Osteoblast (primary cell): ENCODE measurements around the gene WDR88. TPM values are rescaled to one million over a fixed set of nuclear protein-coding genes. Genes with fewer than 3 reads are reported as not detected.
A peak's percentile ranks its signal among the peaks of the same experiment; 100 is the strongest.
"Not testable (repeated sequence)": the region's sequence is repeated elsewhere in the genome, so short reads cannot be mapped to it uniquely, and the experiment has no call there.

Source experiments
- DNase-seq: peaks from one replicate; pipeline ENCODE4 v3.0.0; 2011; ENCODE audit warnings: low spot score, mixed read lengths; ENCODE audit not compliant: insufficient read length; ENCODE audit errors: missing footprints
- H2AFZ ChIP-seq: 2 replicates; pipeline ENCODE4 v1.6.0; 2011; ENCODE audit warnings: mild to moderate bottlenecking, low read length
- H3K27ac ChIP-seq: 2 replicates; pipeline ENCODE4 v1.5.1; 2011; ENCODE audit warnings: mild to moderate bottlenecking, low read depth, low read length, moderate library complexity
- H3K27me3 ChIP-seq: 2 replicates; pipeline ENCODE4 v1.6.0; 2012; ENCODE audit warnings: mild to moderate bottlenecking, control low read depth, inconsistent platforms, low read length, moderate library complexity; ENCODE audit not compliant: insufficient read depth
- H3K36me3 ChIP-seq: 2 replicates; pipeline ENCODE4 v1.5.1; 2011; ENCODE audit warnings: mild to moderate bottlenecking, low read length, control low read depth, moderate library complexity; ENCODE audit not compliant: insufficient read depth
- H3K4me1 ChIP-seq: 2 replicates; pipeline ENCODE4 v1.5.1; 2011; ENCODE audit warnings: mild to moderate bottlenecking, low read length, control low read depth, moderate library complexity; ENCODE audit not compliant: insufficient read depth
- H3K4me2 ChIP-seq: 2 replicates; pipeline ENCODE4 v1.6.0; 2011; ENCODE audit warnings: mild to moderate bottlenecking, low read length; ENCODE audit not compliant: insufficient read depth
- H3K4me3 ChIP-seq: fragments of 200-600 bp; sonication (generic); 3 replicates; pipeline ENCODE4 v1.5.1; 2012; ENCODE audit warnings: mild to moderate bottlenecking, low read length, inconsistent platforms; ENCODE audit not compliant: insufficient read depth
- H3K79me2 ChIP-seq: 2 replicates; pipeline ENCODE4 v1.6.0; 2012; ENCODE audit warnings: mild to moderate bottlenecking, low read length, control low read depth, inconsistent platforms; ENCODE audit not compliant: insufficient read depth
- H3K9me3 ChIP-seq: 2 replicates; pipeline ENCODE4 v1.5.1; 2011; ENCODE audit warnings: low read depth, low read length, control low read depth
- H4K20me1 ChIP-seq: 2 replicates; pipeline ENCODE4 v1.6.0; 2012; ENCODE audit warnings: mild to moderate bottlenecking, low read length, control low read depth; ENCODE audit not compliant: insufficient read depth
- total RNA-seq: library from RNA; depleted of rRNA; stranded (reverse); fragments of >200 nt; gene quantifications from 2 replicates; pipeline ENCODE4 v1.2.3, GENCODE V29; 2012
- TF ChIP-seq, protein P1 (sequence below): IDR thresholded peaks from 2 replicates; pipeline ENCODE4 v1.5.1; 2011; ENCODE audit warnings: mild to moderate bottlenecking, low read depth, low read length, moderate library complexity; ENCODE audit errors: extremely low read depth

The WDR88 gene
- total RNA-seq, 1 donor, result not detected

DNA sequence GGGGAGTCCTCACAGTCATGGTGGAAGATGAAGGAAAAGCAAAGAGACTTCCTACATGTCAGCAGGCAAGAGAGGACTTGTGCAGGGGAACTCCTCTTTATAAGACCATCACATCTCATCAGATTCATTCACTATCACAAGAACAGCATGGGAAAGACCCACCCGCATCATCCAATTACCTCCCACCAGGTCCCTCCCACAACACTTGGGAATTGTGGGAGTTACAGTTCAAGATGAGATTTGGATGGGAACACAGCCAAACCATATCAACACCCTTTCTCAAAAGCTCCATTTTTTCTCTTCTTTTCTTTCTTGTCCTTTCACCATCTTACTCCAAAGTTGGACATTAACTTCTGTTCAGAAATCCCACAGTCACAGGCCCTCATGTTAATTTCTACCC is 57.5 kb downstream of the WDR88 start:
- no peak for DNase-seq
- H3K36me3 ChIP-seq, result no peaks in the 10 kb centered on the region
- H3K4me1 ChIP-seq, result no peaks in the 10 kb centered on the region
- H3K4me3 ChIP-seq, result no peak overlapping the region
- no peak overlapping the region for H3K27ac ChIP-seq
- no peak overlapping the region for H2AFZ ChIP-seq
- no peaks in the 10 kb centered on the region for H3K9me3 ChIP-seq
- no peaks in the 10 kb centered on the region for H4K20me1 ChIP-seq
- no peaks in the 10 kb centered on the region for H3K79me2 ChIP-seq
- no peak overlapping the region for H3K4me2 ChIP-seq
- TF ChIP-seq, protein P1, sequence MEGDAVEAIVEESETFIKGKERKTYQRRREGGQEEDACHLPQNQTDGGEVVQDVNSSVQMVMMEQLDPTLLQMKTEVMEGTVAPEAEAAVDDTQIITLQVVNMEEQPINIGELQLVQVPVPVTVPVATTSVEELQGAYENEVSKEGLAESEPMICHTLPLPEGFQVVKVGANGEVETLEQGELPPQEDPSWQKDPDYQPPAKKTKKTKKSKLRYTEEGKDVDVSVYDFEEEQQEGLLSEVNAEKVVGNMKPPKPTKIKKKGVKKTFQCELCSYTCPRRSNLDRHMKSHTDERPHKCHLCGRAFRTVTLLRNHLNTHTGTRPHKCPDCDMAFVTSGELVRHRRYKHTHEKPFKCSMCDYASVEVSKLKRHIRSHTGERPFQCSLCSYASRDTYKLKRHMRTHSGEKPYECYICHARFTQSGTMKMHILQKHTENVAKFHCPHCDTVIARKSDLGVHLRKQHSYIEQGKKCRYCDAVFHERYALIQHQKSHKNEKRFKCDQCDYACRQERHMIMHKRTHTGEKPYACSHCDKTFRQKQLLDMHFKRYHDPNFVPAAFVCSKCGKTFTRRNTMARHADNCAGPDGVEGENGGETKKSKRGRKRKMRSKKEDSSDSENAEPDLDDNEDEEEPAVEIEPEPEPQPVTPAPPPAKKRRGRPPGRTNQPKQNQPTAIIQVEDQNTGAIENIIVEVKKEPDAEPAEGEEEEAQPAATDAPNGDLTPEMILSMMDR, result no peak
- peaks cover 6% of the 10 kb centered on the region for H3K27me3 ChIP-seq

GRCh38 chr19:33191092-33191491 is 59.2 kb downstream of the WDR88 start:
- H2AFZ ChIP-seq, H4K20me1 ChIP-seq, H3K27ac ChIP-seq, H3K9me3 ChIP-seq, DNase-seq, H3K4me1 ChIP-seq, H3K4me3 ChIP-seq, H3K36me3 ChIP-seq, H3K4me2 ChIP-seq, H3K79me2 ChIP-seq, H3K27me3 ChIP-seq: not testable (repeated sequence)

GRCh38 chr19:33191501-33191900 is 59.6 kb downstream of the WDR88 start:
- no peaks in the 10 kb centered on the region for H3K9me3 ChIP-seq
- H3K27me3 ChIP-seq, result peaks cover 6% of the 10 kb centered on the region
- H3K4me2 ChIP-seq, result no peak overlapping the region
- no peak overlapping the region for H3K4me3 ChIP-seq
- H3K79me2 ChIP-seq, result peaks cover 5% of the 10 kb centered on the region
- TF ChIP-seq, protein P1, result no peak
- no peaks in the 10 kb centered on the region for H3K4me1 ChIP-seq
- peak; percentile 55 for DNase-seq
- no peaks in the 10 kb centered on the region for H3K36me3 ChIP-seq
- no peak overlapping the region for H3K27ac ChIP-seq
- no peaks in the 10 kb centered on the region for H4K20me1 ChIP-seq
- H2AFZ ChIP-seq, result no peak overlapping the region

DNA sequence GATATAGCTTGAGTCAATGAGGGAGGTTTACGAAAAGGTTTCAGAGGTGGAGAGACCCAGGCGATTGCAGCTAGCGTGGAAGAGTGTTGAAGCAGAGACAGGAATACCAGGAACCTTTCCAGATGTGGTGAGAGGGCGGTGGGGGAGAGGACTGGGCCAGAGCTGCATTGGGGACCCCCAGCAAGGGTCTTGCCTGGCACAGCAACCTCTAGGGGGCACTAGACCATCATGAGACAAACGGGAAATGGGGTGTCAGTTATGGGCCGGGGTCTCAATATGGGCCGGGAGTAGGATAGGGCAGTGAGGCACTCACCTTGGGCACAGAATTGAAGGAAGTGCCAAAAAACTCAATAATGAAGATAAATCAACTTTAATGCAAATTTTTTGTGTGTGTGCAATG is 60.1 kb downstream of the WDR88 start:
- TF ChIP-seq, protein P1, result no peak
- Histone ChIP-seq H3K36me3 (no peaks in the 10 kb centered on the region), H4K20me1 (no peaks in the 10 kb centered on the region), H3K9me3 (no peaks in the 10 kb centered on the region), H3K27me3 (peaks cover 6% of the 10 kb centered on the region), H3K79me2 (peaks cover 5% of the 10 kb centered on the region), H3K4me3 (no peak overlapping the region), H3K4me2 (no peak overlapping the region), H3K27ac (no peak overlapping the region), H3K4me1 (no peaks in the 10 kb centered on the region), H2AFZ (no peak overlapping the region)
- DNase-seq, result peak; percentile 52
